HCT116 (cell line): ENCODE measurements around the gene PCSK2. TPM values are rescaled to one million over a fixed set of nuclear protein-coding genes. Genes with fewer than 3 reads are reported as not detected.

Experiments used
- ATAC-seq: fragments of 200-7000 bp; cut with Tn5 transposase; 2 replicates; pipeline ENCODE4 v1.9.1; 2020; ENCODE audit warnings: mild to moderate bottlenecking, moderate library complexity
- BruUV-seq: library from RNA; stranded (reverse); fragments of 400-500 nt; replicated peaks from 2 replicates; lab custom pipeline; 2021; lab: Mats Ljungman, UMichigan
- CTCF ChIA-PET: fragments of 300-600 bp; sonication (Branson Sonifier 250); formaldehyde crosslinking; loops from one replicate; lab custom pipeline; 2021; ENCODE audit warnings: antibody characterized with exemption; lab: Charles Lee
- POLR2A ChIA-PET: fragments of 300-600, 350-600 bp; sonication (Branson Sonifier 250); formaldehyde crosslinking; loops from one replicate; lab custom pipeline; 2021; ENCODE audit warnings: antibody characterized with exemption; lab: Charles Lee
- RAD21 ChIA-PET, 2 experiments: fragments of 300-600 bp; sonication (Branson Sonifier 250); formaldehyde crosslinking; loops; one replicate each; lab custom pipeline; 2023; ENCODE audit warnings: low total read pairs in 2 of 2; ENCODE audit not compliant: uncharacterized antibody in 2 of 2, unreplicated experiment in 2 of 2, low non-redundant PET in 1 of 2; lab: Charles Lee
- DNase-seq: peaks from one replicate; pipeline ENCODE4 v3.0.0-alpha.2; 2010; ENCODE audit warnings: low read depth, low spot score
- H2AFZ ChIP-seq: fragments of 200-600 bp; shearing (Covaris generic), sonication (generic); 2 replicates; pipeline ENCODE4 v1.6.1; 2017; ENCODE audit warnings: low read depth, mixed run types, mixed read lengths, antibody characterized with exemption, low read length; ENCODE audit not compliant: poor library complexity, severe bottlenecking
- H3K27ac ChIP-seq: 2 replicates; pipeline ENCODE4 v1.5.1; 2012; ENCODE audit warnings: low read depth, low read length
- H3K27me3 ChIP-seq: fragments of 200-600 bp; sonication (generic); 2 replicates; pipeline ENCODE4 v1.6.1; 2016; ENCODE audit warnings: mixed run types, low read length, mixed read lengths; ENCODE audit not compliant: insufficient read depth
- H3K36me3 ChIP-seq, 2 experiments: fragments of 200-500 bp in 1 of 2; fragments of 200-600 bp in 1 of 2; sonication (Bioruptor generic) in 1 of 2; sonication (generic) in 1 of 2; 2 replicates each; pipeline versions ENCODE4 v1.5.1 to v1.6.1; 2014 to 2016; ENCODE audit warnings: low read length in 2 of 2, inconsistent platforms in 1 of 2, mixed read lengths in 1 of 2, mixed run types in 1 of 2; ENCODE audit not compliant: insufficient read depth in 2 of 2, control insufficient read depth in 1 of 2
- H3K4me1 ChIP-seq, 2 experiments: fragments of 200-600 bp in 1 of 2; sonication (generic) in 1 of 2; 2 replicates each; pipeline versions ENCODE4 v1.5.1 to v1.6.1; 2012 to 2017; ENCODE audit warnings: low read length in 2 of 2, inconsistent platforms in 1 of 2, mild to moderate bottlenecking in 1 of 2, mixed read lengths in 1 of 2, mixed run types in 1 of 2, moderate library complexity in 1 of 2; ENCODE audit not compliant: insufficient read depth in 2 of 2, control insufficient read depth in 1 of 2
- H3K4me2 ChIP-seq: fragments of 200-600 bp; sonication (generic); 2 replicates; pipeline ENCODE4 v1.6.1; 2017; ENCODE audit warnings: mixed run types, low read length, mixed read lengths
- H3K4me3 ChIP-seq, 2 experiments: fragments of 200-600 bp in 1 of 2; sonication (generic) in 1 of 2; replicated peaks in 1 of 2; 2 replicates each; pipeline ENCODE4 v1.5.1; 2011 to 2016; ENCODE audit warnings: low read length in 2 of 2, control low read depth in 1 of 2, low read depth in 1 of 2, mild to moderate bottlenecking in 1 of 2, mixed read lengths in 1 of 2, mixed run types in 1 of 2
- H3K79me2 ChIP-seq: fragments of 200-600 bp; sonication (generic); 2 replicates; pipeline ENCODE4 v1.6.1; 2017; ENCODE audit warnings: mild to moderate bottlenecking, mixed run types, low read length, moderate library complexity, mixed read lengths; ENCODE audit not compliant: insufficient read depth
- H3K9ac ChIP-seq: fragments of 200-600 bp; sonication (generic); 2 replicates; pipeline ENCODE4 v1.6.1; 2016; ENCODE audit warnings: low read length, mixed read lengths
- H3K9me2 ChIP-seq: fragments of 200-600 bp; sonication (generic), shearing (Covaris generic); 2 replicates; pipeline ENCODE4 v1.6.1; 2017; ENCODE audit warnings: mixed run types, mild to moderate bottlenecking, moderate library complexity; ENCODE audit not compliant: insufficient read depth
- H3K9me3 ChIP-seq, 2 experiments: fragments of 200-500 bp in 1 of 2; fragments of 200-600 bp in 1 of 2; sonication (Bioruptor generic) in 1 of 2; sonication (generic) in 1 of 2; 2 replicates each; pipeline ENCODE4 v1.6.1; 2014 to 2017; ENCODE audit warnings: low read length in 2 of 2, mixed read lengths in 2 of 2, inconsistent platforms in 1 of 2, low read depth in 1 of 2, mild to moderate bottlenecking in 1 of 2, mixed run types in 1 of 2, moderate library complexity in 1 of 2; ENCODE audit not compliant: control insufficient read depth in 1 of 2, insufficient read depth in 1 of 2
- H4K20me1 ChIP-seq: fragments of 200-600 bp; sonication (generic), shearing (Covaris generic); 2 replicates; pipeline ENCODE4 v1.6.1; 2017; ENCODE audit warnings: mixed run types, mild to moderate bottlenecking, moderate library complexity; ENCODE audit not compliant: insufficient read depth
- CTCF ChIP-seq, 3 experiments: fragments of 200-600 bp in 1 of 3; sonication (generic) in 1 of 3; IDR thresholded peaks in 2 of 3; conservative IDR thresholded peaks in 1 of 3; 2 replicates each; pipeline ENCODE4 v1.5.1; 2012 to 2017; ENCODE audit warnings: low read depth in 2 of 3, low read length in 2 of 3, antibody characterized with exemption in 1 of 3, borderline replicate concordance in 1 of 3, control low read depth in 1 of 3, mild to moderate bottlenecking in 1 of 3, mixed read lengths in 1 of 3, mixed run types in 1 of 3, moderate library complexity in 1 of 3; ENCODE audit not compliant: insufficient read depth in 1 of 3
- ELF1 ChIP-seq: IDR thresholded peaks from 2 replicates; pipeline ENCODE4 v1.6.1; 2012; ENCODE audit warnings: low read depth, borderline replicate concordance
- EZH2 ChIP-seq: fragments of 200-600 bp; sonication (generic); IDR thresholded peaks from 2 replicates; pipeline ENCODE4 v1.6.1; 2017; ENCODE audit warnings: antibody characterized with exemption, mixed run types
- EZH2phosphoT487 ChIP-seq: fragments of 200-600 bp; IDR thresholded peaks from 2 replicates; pipeline ENCODE4 v1.6.1; 2018; ENCODE audit warnings: antibody characterized with exemption, borderline replicate concordance
- FOSL1 ChIP-seq: IDR thresholded peaks from 2 replicates; pipeline ENCODE4 v1.6.1; 2012; ENCODE audit warnings: low read depth
- MAX ChIP-seq: IDR thresholded peaks from 2 replicates; pipeline ENCODE4 v1.6.1; 2012
- POLR2A ChIP-seq: IDR thresholded peaks from 2 replicates; pipeline ENCODE4 v1.7.0; 2011; ENCODE audit warnings: borderline replicate concordance; ENCODE audit not compliant: insufficient read depth, insufficient read length; ENCODE audit errors: extremely low read depth
- POLR2AphosphoS5 ChIP-seq: IDR thresholded peaks from 2 replicates; pipeline ENCODE4 v1.6.1; 2011; ENCODE audit warnings: mild to moderate bottlenecking, low read depth, low read length, moderate library complexity
- REST ChIP-seq: IDR thresholded peaks from 2 replicates; pipeline ENCODE4 v1.6.1; 2012; ENCODE audit warnings: low read depth
- SRF ChIP-seq: IDR thresholded peaks from 2 replicates; pipeline ENCODE4 v1.6.1; 2012; ENCODE audit warnings: low read depth
- ZFX ChIP-seq: fragments of 450-650 bp; IDR thresholded peaks from 2 replicates; pipeline ENCODE4 v1.6.1; 2017
- intact Hi-C: fragments of 100-400 bp; cut with micrococcal nuclease; formaldehyde crosslinking; loops from 2 replicates; pipeline ENCODE4 v1.10.0; 2022
- total RNA-seq: library from RNA; stranded (reverse); gene quantifications from one replicate; pipeline ENCODE4 v1.2.1, GENCODE V29; 2021; ENCODE audit not compliant: unreplicated experiment

PCSK2 gene
- total RNA-seq, 1 experiment from 2014 or later: not detected

GRCh38 chr20:17530716-17531664, 304.1 kb downstream of the PCSK2 start, which contains the start of gene BFSP1 (continued):
- TF ChIP-seq CTCF (IDR thresholded peaks at IDR 0.05 in 2 of 3, conservative IDR thresholded peaks at IDR 0.05 in 1 of 3; ENCODE audit: borderline replicate concordance in 1 of 3, insufficient read depth in 1 of 3, low read depth in 2 of 3, low read length in 2 of 3): no peak
- TF ChIP-seq SRF: no peak
- TF ChIP-seq ELF1: no peak

- H3K27ac ChIP-seq: peak overlapping the region; percentile 61
- H3K79me2 ChIP-seq: no peaks in the 10 kb centered on the region
- H3K9me2 ChIP-seq: no peaks in the 10 kb centered on the region
- H3K4me3 ChIP-seq: peak overlapping the region; percentile 41 to 51
- H3K4me2 ChIP-seq: peak overlapping the region; percentile 67
- no peak for DNase-seq
- no peaks in the 10 kb centered on the region for H4K20me1 ChIP-seq
- ChIA-PET RAD21 (interaction anchor here in 1 of 2 experiments (0.7 kb wide), 1 partner anchor 595 kb away, joined by 9 read pairs; no protein-coding TSS in a partner anchor), CTCF (no interaction called here), POLR2A (interaction anchor here (0.8 kb wide), 1 partner anchor 38 kb away, joined by 4 read pairs; the partner anchor contains the start of gene DSTN)
- no peaks in the 10 kb centered on the region for H3K36me3 ChIP-seq
- no peaks in the 10 kb centered on the region for H3K9me3 ChIP-seq
- BruUV-seq: TSS peak; percentile 87
- no peaks in the 10 kb centered on the region for H3K27me3 ChIP-seq
- H2AFZ ChIP-seq: peak overlapping the region; percentile 57
- peak overlapping the region; percentile 58 for H3K9ac ChIP-seq
- no peak for ATAC-seq
- peaks cover 16 to 29% of the 10 kb centered on the region in 2 experiments for H3K4me1 ChIP-seq
- intact Hi-C loops: loop anchor here (10.0 kb wide), 1 partner anchor 463 kb away; no protein-coding TSS in a partner anchor
- TF ChIP-seq REST (no peak), ZFX (no peak), CTCF (IDR thresholded peaks at IDR 0.05 in 2 of 3, conservative IDR thresholded peaks at IDR 0.05 in 1 of 3; ENCODE audit: borderline replicate concordance in 1 of 3, insufficient read depth in 1 of 3, low read depth in 2 of 3, low read length in 2 of 3) (no peak), EZH2phosphoT487 (no peak), EZH2 (no peak), POLR2AphosphoS5 (no peak), POLR2A (no peak), MAX (no peak), FOSL1 (no peak), ELF1 (no peak)
Observed at GRCh38 chr20:17531665-17532025, 304.8 kb downstream of the PCSK2 start.
